SK-N-SH (cell line): ENCODE measurements around the gene IL22.

ENCODE experiments used
- EP300 ChIP-seq, 2 experiments: IDR thresholded peaks; 2 replicates each; pipeline versions ENCODE4 v1.4.0 to v1.6.1; 2012; ENCODE audit warnings: borderline replicate concordance in 1 of 2, low read depth in 1 of 2, low read length in 1 of 2
- EZH2phosphoT487 ChIP-seq: fragments of 200-600 bp; sonication (generic); IDR thresholded peaks from 2 replicates; pipeline ENCODE4 v1.6.1; 2017; ENCODE audit warnings: low read depth, mixed run types, mild to moderate bottlenecking, antibody characterized with exemption, moderate library complexity, borderline replicate concordance
- FOXJ3 ChIP-seq: sonication (generic); formaldehyde crosslinking; IDR thresholded peaks from 2 replicates; pipeline ENCODE4 v1.5.1; 2020; ENCODE audit warnings: mild to moderate bottlenecking, missing genetic modification reagents
- FOXM1 ChIP-seq: IDR thresholded peaks from 2 replicates; pipeline ENCODE4 v1.4.0; 2012; ENCODE audit warnings: low read depth, mild to moderate bottlenecking
- GABPA ChIP-seq: IDR thresholded peaks from 2 replicates; pipeline ENCODE4 v1.4.0; 2012; ENCODE audit warnings: low read depth, mild to moderate bottlenecking
- GATA2 ChIP-seq: sonication (generic); formaldehyde crosslinking; IDR thresholded peaks from 2 replicates; pipeline ENCODE4 v1.5.0; 2020; ENCODE audit warnings: mild to moderate bottlenecking, missing genetic modification reagents
- MXI1 ChIP-seq: IDR thresholded peaks from 2 replicates; pipeline ENCODE4 v1.6.1; 2012; ENCODE audit warnings: mild to moderate bottlenecking, low read depth, low read length, improper control_type of control experiment
- NRF1 ChIP-seq: IDR thresholded peaks from 2 replicates; pipeline ENCODE4 v1.6.1; 2012; ENCODE audit warnings: low read depth, mild to moderate bottlenecking, low read length
- POLR2AphosphoS5 ChIP-seq: IDR thresholded peaks from 2 replicates; pipeline ENCODE4 v1.6.1; 2012; ENCODE audit warnings: low read depth, low read length
- USF1 ChIP-seq: IDR thresholded peaks from 2 replicates; pipeline ENCODE4 v1.4.0; 2012; ENCODE audit warnings: low read depth, borderline replicate concordance
- TF ChIP-seq, protein P1 (sequence below): fragments of 200-600 bp; sonication (generic); IDR thresholded peaks from 2 replicates; pipeline ENCODE4 v1.6.1; 2017; ENCODE audit warnings: antibody characterized with exemption, mild to moderate bottlenecking, moderate library complexity
- TF ChIP-seq, protein P2 (sequence below): fragments of 150-350 bp; IDR thresholded peaks from 2 replicates; pipeline ENCODE4 v1.6.1; 2017; ENCODE audit warnings: antibody characterized with exemption, low read length, low read depth, borderline replicate concordance
- TF ChIP-seq, protein P3 (sequence below): IDR thresholded peaks from 2 replicates; pipeline ENCODE4 v1.6.1; 2012; ENCODE audit warnings: mild to moderate bottlenecking, low read depth, low read length, moderate library complexity
- TF ChIP-seq, protein P4 (sequence below): IDR thresholded peaks from 2 replicates; pipeline ENCODE4; 2012

GRCh38 chr12:68270358-68270757 is 17.0 kb upstream of the IL22 start:
- TF ChIP-seq, protein P1, sequence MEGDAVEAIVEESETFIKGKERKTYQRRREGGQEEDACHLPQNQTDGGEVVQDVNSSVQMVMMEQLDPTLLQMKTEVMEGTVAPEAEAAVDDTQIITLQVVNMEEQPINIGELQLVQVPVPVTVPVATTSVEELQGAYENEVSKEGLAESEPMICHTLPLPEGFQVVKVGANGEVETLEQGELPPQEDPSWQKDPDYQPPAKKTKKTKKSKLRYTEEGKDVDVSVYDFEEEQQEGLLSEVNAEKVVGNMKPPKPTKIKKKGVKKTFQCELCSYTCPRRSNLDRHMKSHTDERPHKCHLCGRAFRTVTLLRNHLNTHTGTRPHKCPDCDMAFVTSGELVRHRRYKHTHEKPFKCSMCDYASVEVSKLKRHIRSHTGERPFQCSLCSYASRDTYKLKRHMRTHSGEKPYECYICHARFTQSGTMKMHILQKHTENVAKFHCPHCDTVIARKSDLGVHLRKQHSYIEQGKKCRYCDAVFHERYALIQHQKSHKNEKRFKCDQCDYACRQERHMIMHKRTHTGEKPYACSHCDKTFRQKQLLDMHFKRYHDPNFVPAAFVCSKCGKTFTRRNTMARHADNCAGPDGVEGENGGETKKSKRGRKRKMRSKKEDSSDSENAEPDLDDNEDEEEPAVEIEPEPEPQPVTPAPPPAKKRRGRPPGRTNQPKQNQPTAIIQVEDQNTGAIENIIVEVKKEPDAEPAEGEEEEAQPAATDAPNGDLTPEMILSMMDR, result no peak
- TF ChIP-seq, protein P2, sequence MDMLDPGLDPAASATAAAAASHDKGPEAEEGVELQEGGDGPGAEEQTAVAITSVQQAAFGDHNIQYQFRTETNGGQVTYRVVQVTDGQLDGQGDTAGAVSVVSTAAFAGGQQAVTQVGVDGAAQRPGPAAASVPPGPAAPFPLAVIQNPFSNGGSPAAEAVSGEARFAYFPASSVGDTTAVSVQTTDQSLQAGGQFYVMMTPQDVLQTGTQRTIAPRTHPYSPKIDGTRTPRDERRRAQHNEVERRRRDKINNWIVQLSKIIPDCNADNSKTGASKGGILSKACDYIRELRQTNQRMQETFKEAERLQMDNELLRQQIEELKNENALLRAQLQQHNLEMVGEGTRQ, result no peak
- no peak for TF ChIP-seq GABPA
- TF ChIP-seq USF1, result no peak
- TF ChIP-seq, protein P3, sequence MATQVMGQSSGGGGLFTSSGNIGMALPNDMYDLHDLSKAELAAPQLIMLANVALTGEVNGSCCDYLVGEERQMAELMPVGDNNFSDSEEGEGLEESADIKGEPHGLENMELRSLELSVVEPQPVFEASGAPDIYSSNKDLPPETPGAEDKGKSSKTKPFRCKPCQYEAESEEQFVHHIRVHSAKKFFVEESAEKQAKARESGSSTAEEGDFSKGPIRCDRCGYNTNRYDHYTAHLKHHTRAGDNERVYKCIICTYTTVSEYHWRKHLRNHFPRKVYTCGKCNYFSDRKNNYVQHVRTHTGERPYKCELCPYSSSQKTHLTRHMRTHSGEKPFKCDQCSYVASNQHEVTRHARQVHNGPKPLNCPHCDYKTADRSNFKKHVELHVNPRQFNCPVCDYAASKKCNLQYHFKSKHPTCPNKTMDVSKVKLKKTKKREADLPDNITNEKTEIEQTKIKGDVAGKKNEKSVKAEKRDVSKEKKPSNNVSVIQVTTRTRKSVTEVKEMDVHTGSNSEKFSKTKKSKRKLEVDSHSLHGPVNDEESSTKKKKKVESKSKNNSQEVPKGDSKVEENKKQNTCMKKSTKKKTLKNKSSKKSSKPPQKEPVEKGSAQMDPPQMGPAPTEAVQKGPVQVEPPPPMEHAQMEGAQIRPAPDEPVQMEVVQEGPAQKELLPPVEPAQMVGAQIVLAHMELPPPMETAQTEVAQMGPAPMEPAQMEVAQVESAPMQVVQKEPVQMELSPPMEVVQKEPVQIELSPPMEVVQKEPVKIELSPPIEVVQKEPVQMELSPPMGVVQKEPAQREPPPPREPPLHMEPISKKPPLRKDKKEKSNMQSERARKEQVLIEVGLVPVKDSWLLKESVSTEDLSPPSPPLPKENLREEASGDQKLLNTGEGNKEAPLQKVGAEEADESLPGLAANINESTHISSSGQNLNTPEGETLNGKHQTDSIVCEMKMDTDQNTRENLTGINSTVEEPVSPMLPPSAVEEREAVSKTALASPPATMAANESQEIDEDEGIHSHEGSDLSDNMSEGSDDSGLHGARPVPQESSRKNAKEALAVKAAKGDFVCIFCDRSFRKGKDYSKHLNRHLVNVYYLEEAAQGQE, result no peak
- no peak for TF ChIP-seq NRF1
- TF ChIP-seq FOXJ3 (CRISPR knock-in tag), result no peak
- no peak for TF ChIP-seq FOXM1
- no peak for TF ChIP-seq POLR2AphosphoS5
- no peak for TF ChIP-seq EP300 (IDR thresholded peaks at IDR 0.05; ENCODE audit: borderline replicate concordance in 1 of 2, low read depth in 1 of 2, low read length in 1 of 2)
- TF ChIP-seq GATA2, result no peak
- no peak for TF ChIP-seq MXI1
- TF ChIP-seq EZH2phosphoT487, result no peak
- TF ChIP-seq, protein P4, sequence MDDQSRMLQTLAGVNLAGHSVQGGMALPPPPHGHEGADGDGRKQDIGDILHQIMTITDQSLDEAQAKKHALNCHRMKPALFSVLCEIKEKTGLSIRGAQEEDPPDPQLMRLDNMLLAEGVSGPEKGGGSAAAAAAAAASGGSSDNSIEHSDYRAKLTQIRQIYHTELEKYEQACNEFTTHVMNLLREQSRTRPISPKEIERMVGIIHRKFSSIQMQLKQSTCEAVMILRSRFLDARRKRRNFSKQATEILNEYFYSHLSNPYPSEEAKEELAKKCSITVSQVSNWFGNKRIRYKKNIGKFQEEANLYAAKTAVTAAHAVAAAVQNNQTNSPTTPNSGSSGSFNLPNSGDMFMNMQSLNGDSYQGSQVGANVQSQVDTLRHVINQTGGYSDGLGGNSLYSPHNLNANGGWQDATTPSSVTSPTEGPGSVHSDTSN, result no peak
